Stimulated activated CD8-positive, alpha-beta memory T cell treated with anti-CD3 and anti-CD28 coated beads, Interleukin-15, amount 100 ng/mL, for 48 hours (primary cell): ENCODE measurements around the gene TUBGCP3.
"Not testable (repeated sequence)": the region's sequence is repeated elsewhere in the genome, so short reads cannot be mapped to it uniquely, and the experiment has no call there.

ENCODE experiments used
- DNase-seq, 2 donors: peaks; one replicate each; pipeline ENCODE4 v3.0.0-alpha.2; 2020; ENCODE audit warnings: low read depth in 2 of 2

The TUBGCP3 gene

DNA sequence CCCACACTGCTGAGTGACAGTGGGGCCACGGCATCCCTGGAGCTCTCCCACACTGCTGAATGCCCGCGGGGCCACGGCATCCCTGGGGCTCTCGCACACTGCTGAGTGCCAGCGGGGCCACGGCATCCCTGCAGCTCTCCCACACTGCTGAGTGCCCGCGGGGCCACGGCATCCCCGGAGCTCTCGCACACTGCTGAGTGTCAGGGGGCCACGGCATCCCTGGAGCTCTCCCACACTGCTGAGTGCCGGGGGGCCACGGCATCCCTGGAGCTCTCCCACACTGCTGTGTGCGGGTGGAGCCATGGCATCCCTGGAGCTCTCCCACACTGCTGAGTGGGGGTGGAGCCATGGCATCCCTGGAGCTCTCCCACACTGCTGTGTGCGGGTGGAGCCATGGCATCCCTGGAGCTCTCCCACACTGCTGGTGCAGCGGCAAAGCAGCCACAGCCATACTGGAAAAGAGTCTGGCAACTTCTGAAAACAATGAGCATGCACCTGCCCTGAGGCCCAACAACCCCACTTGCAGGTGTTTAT is 8.6 kb downstream of the TUBGCP3 start:
- no peak for DNase-seq

DNA sequence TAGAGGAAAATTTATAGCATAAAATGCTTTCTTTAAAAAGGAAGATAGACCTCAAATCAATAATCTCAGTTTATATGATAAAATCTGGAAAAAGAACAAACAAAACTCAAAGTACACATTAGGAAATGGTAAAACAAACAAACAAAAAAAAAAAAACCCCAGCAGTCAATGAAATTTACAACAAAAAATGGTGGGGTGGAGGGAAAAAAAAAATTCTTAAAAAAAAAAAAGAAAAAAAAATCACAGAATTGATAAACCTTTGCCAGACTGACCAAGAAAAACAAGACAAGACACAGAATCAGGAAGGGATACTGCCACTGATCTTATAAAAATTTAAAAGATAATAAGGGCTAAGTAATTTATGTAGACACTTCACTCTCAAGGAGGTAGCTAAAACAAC is 11.2 kb downstream of the TUBGCP3 start:
- no peak for DNase-seq

DNA sequence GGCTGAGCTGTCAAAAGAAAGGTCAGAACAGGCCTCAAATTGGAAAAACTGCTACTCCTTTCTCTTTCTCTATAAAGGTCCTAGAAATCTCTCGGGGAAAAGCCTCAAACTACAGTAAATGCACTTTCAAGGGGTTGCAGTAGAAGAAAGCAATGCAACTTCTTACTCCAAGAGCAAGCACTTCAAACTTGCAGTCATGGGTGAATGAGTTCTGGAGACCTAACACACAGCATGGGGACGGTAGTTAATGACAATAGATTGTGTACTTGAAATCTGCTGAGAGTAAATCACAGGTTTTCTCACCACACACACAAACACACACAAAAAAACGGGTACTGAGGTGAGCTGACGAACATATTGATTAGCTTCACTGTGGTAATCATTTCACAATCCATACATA is 11.8 kb downstream of the TUBGCP3 start:
- DNase-seq: no peak

DNA sequence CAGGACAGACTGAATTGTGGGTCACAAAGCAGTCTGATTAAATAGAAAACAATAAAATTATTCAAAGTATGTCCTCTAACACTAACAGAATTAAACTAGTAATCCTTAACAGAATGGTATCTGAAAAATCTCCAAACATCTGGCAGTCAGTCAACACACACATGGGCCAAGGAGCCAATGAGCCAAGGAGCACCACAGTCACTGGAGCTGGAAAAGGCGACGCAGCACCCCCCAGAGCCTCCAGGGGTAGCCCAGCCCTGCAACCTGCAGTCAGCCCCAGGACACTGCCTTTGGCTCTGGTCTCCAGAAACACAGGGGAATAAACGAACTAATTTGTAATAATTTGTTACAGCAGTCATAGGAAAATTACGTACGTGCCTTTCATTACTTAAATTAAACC is 12.3 kb downstream of the TUBGCP3 start:
- no peak for DNase-seq

DNA sequence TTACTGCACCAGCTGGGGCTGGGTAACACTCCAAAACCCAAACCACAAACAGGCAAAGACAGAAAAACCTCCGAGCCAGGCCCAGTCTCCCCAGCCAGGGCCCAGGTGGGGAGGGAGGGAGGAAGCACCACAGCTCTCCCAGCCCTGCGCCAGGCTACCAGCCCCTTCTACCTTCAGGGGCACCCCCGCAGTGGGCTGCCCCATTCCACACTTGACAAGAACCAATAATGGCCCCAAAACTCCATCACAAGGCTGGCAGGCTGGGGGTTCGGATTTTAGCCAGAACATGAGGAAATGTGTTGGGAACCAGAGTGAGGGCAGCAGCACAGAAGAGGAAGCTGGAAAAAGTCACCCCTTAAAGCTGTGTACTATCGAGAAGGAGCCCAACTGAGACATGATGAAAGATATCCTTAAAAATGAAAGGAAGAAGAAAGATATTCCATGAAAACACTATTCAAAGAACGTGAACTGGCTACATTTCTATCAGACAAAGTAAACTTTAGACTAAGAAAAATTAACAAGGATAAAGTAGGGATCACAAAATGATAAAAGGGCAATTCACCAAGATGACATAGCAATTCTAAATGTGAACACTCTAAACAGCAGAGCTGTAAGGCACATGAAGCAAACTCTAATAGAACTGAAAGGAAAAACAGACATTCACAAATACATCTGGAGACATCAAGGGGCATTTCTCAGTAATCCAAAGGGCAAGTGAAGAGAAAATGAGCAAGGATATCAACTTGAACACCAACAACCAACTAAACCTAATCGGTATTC is 12.9 kb downstream of the TUBGCP3 start:
- DNase-seq: no peak

DNA sequence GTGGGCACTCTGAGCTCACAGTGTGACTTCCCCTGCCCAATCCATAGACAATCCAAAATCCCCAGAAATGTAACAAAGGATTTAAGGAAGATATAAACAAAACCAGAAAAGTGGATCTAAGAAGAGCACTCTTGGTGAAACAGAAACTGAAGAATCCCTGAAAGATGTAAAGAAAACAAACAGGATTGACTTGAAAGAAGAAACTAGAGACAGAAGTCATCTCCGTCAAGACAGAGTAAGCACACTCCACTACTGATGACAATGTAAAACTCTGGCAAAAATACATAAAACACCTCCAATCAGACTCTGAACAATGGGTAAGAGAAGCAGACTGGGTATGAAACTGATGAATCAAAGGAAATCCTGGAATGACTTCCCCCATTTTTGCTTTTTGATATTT is 13.5 kb downstream of the TUBGCP3 start:
- DNase-seq: no peak

DNA sequence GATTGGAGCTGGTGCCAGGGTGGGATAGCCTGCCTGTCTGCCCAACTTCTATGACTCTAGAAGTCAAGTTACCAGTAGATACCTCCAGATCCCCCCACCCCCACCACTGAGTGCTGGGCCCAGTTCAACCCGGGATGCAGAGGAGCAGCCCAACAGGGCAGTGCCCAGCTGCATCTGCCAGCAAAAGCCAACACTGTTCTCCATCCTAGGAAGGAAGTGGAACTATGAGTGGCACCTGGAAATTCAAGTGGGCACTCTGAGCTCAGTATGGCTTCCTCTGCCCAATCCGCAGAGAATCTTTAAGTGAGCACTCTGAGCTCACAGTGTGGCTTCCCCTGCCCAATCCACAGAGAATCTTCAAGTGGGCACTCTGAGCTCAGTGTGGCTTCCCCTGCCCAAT is 14.2 kb downstream of the TUBGCP3 start:
- no peak for DNase-seq

DNA sequence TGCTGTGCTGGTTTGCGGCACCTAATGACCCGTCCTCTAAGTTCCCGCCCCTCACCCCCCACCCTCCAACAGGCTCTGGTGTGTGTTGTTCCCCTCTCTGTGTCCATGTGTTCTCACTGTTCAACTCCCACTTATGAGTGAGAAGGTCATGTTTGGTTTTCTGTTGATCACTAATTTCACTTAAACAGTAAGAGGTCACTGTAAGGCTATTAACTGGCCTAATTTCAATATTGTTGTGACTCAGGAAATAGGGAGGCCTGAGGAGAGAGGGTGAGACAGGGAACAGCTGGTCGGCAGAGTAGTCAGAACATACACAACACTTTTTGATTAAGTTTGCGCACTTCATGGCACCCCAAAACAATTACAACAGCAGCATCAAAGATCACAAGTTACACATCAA is 15.6 kb downstream of the TUBGCP3 start:
- no peak for DNase-seq

DNA sequence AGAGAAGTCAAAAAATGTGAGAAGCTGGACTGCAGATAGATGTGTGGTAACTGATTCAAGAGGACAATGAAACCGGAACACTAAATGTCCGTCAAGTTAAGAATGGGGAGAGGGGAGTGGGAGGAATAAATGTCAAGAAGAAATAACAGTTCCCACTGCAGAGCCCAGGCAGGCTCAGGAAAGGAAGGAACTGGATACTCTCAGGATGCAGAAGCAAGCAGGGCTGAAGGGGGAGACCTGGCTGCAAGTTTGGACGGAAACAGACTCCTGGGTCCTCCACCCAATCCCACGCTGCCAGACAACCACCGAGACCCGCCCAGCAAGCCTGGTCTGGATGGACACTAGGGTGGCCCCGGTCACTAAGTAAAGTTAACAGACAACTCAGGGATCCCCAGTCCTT is 18.1 kb downstream of the TUBGCP3 start:
- DNase-seq: no peak

DNA sequence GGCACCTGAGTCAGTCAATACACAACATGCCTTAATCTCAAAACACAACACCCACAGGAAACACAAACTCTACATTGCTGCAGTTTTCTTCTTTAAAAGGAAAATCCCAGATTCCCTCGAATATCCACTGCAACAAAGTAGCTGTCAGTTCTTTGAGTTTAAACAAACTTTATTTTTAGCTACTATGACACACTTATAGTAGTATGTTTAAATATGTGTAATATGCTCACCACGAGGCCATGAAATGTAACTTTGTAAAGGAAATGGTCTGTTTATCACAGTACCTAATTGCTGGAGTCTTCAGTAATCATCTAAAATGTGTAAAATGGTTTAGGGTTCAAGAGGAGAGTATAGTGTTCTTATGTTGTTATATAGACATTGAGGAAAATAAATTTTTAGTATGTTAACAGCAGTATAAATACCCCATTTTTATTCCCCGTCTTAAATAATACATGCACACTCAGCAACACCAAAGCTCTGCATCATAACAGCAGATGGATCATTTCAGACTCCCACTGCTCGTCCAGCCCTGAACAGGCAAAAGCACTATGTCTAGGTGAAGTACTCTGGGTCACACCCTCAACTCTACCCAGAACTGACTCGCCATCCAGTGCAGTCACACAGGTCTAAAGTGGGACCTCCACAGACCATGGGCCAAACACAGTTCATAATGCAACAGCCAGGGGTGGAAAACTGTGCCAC is 20.6 kb downstream of the TUBGCP3 start:
- DNase-seq: no peak

DNA sequence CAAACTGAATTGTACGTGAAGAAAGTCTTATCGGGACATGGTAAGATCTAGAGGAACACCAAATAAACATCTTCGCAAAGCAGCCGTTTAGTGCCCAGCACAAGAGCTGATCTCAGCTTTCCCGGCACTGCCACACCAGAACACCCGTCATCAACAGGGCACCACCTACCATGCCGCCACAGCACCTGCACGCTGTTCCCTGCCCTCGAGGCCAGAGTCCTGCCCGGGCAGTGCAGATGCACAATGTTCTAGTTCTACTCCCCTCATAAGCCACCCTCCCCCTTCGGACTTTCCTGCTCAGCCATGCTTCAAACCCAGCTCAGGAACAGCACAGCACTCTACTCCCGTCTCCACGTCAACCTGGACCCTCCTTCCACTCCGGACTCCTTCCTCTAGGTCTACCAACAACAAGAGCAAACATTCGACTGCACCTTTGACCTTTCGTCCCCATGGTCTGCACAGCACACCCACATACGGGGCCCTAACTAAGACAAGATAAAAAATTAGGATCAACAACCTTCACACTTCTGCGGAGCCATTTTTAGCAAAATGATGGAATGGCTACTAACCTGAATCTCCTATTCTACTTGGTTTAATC is 25.1 kb downstream of the TUBGCP3 start:
- DNase-seq: no peak

DNA sequence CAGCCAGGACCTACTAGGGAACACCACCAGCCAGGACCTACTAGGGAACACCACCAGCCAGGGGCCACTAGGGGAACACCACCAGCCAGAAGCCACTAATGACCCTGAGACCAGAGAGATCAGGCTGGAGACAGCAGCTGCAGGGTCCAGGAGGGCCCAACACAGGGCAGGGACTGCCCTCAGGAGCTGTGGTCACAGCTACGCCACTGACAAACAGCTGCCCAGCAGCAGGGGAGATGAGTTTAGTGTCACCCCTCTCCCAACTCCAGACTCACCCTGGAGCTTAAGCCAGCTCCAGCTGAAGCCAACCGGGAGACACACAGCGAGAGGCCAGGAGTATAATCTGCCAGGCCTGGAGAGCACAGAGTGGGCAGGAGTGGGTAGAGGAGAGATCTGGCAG is 25.7 kb downstream of the TUBGCP3 start:
- no peak for DNase-seq

DNA sequence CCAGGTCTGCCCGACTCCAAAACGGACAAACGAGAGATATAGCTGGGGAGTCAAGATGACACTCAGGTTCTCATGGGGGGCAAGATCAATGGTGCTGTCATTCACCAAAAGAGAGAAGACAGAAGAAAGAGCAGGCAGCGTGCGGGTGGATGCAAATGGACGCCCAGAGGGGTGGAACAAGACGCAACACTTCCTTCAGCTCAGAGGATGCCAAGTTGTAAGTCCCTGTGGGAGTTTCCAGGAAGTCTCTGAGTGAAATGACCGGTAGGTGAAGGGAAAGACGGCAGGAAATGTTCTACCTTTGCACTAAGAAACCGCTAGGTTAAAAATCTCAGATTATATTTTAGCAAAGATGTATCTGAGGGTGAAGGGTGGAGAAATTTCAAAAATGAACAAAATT is 26.5 kb downstream of the TUBGCP3 start:
- no peak for DNase-seq

DNA sequence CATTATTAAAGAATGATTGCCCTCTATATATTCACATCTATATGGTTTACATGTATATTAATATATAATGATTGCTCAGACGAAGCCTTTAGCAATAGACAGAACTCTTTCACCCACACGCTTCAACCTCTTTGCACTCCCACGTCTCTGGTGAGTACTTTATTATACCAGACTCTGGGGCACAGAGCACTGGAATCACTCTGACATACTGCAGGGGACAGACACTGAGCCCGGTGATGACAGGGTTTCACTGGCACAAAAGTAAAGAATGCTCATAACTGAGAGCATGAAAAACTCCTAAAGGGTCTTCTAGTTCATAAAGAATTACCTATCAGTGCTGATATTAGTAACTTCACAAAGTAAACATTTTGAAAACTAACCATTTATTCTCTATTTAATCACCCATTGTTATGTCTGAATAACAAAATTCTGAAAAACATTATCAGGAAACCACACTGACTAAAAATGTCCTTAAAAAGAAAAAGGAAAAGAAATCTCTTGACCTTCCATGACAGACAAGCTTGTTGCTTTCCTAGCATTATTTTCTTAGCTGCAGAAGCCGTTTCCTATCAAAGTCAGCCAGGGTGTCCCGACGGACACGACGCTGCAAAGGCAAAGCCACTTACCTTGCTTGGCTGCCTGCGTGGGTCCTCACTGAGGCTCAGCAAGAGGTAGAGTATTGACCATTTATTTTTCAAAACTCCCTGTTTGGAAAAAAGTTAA is 29.1 kb downstream of the TUBGCP3 start:
- no peak for DNase-seq

DNA sequence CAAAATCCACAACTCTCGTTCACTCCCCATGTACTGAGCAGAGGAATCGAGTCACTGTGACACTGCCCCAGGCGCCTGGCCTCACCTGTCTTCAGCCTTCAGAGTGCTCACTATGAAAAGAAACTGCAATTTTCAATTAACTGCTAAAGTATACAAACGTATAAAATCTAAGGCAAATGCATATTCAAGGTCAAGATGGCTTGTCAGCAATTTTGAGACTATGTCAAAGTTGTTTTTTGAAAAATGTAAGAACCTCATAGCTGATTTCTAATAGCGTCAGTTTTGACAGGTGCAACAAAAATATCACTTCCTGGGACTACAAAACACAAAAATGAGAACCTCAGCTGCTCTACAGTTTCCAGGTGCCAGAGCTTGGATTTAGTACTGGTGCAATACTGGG is 31.4 kb downstream of the TUBGCP3 start:
- DNase-seq: no peak

DNA sequence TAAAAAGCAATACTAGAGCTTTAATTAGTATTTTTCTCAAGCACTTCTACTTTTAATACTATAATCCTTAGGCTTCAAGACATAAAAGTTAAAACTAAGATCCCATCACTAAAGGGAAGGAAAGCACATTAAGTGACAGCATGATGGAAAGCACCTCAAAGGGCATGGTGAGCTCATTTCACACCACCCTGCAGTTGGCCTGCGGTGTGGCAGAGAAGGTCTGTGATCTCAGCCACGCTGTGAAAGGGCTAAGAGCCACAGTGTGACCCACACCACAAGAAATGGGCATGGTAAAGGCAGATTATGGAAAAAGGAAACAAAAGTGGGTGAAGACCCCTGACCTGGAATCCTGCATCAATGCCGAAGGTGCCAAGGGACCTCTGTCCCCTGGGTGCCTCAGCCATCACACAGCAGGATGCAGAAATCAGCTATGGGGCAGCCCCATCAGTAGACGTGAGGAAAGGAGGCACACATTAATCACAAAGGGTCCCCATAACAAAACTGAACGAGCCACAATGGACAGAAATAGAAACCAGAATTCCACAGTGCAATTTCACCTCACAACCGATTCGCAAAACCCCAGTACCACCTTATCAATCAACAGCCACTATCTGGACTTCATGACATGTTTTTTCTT is 33.6 kb downstream of the TUBGCP3 start:
- no peak for DNase-seq

DNA sequence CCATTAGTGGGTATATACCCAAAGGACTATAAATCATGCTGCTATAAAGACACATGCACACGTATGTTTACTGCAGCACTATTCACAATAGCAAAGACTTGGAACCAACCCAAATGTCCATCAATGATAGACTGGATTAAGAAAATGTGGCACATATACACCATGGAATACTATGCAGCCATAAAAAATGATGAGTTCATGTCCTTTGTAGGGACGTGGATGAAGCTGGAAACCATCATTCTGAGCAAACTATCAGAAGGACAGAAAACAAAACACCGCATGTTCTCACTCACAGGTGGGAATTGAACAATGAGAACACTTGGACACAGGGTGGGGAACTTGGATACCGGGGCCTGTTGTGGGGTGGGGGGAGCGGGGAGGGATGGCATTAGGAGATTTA is 39.0 kb downstream of the TUBGCP3 start:
- not testable (repeated sequence) for DNase-seq

DNA sequence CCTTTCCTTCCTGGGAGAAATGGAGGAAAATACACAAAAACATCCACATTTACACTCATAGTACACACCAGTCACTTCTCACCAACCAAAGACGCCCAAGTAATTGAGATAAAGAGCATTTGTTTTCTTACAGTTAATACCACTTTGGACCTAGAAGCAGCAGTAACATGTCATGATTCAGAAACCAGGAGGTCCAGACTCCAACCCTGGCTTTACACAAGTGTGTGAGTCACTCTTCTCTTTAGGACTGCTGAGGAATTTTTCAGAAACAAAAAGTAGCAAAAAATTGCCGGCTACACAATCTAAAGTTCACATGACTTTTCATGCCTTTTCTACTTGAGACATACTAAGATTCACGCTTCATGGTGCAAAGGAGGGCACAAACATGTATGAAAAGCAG is 42.1 kb downstream of the TUBGCP3 start:
- no peak for DNase-seq

DNA sequence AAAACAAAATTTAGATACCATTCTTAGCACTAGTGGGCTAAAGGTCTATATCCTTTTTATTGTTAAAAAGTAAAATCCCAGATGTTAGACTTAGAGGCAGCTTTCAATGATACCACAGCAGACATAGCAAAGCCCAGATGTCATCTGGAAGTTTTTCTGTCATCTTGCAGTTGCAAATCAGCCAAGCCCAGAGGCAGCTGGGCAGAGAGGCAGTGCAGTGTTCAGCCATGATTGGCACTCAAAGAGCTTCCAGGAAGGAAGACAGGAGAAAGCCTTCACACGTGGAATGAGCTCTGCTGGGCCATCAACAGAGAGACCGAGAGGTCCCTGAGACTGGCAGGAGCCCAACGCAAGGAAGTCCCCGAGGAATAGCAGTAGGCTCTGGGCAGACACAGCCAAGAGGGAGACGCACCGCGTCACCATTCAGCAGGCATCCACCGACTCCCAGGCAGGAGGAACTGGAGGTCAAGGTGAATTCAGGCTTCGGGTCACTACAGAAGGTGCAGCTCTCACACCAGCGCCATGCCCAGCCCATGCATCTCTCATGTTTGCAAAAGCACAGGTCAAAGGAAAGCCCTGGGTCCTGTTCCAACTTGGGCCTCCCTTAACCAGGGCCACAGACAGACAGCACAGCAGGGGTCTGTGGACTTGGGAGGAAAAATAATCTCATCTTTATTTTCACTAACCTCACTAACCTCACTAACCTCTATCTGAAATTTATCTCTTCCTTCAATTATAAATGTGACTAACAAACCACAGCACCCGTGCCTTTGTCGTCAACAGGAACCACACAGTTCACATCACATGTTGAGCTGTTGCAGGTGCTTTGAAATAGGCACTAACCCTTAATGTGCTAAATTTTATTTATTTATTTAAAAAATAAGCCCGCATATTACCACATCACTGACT is 54.9 kb downstream of the TUBGCP3 start:
- DNase-seq: no peak

DNA sequence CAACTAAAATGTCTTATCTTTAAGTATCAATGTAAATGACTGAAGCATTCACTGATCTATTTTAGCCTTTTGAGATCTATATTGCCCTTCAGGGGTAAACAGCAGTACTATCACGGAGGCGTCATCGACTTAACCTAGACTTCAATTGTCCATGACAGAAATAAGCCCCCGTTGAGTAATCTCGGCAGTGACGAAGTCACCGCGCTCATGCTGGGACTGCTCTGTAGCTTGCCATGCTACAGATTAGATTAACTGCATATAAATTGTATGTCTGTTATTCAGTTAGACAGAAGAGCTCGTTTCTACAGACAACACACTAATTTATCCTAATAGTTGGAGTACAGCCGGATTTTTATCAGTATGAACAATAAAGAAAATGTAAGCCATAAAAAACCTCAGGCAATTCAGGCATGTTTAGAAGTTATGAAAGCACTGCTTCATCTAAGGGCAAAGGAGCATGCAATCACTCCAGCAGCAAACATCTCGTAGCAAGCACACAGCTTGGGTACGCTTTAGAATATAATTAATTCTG is 56.6 kb downstream of the TUBGCP3 start:
- DNase-seq: no peak
